Measurements from ENCODE around the gene SORCS2. TPM values are rescaled to one million over a fixed set of nuclear protein-coding genes. Genes with fewer than 3 reads are reported as not detected.

The SORCS2 gene
- total and polyA plus RNA-seq, 2 of the 4 experiments (the other 2 are of a cell fraction): 0.36 to 0.62 TPM

DNA sequence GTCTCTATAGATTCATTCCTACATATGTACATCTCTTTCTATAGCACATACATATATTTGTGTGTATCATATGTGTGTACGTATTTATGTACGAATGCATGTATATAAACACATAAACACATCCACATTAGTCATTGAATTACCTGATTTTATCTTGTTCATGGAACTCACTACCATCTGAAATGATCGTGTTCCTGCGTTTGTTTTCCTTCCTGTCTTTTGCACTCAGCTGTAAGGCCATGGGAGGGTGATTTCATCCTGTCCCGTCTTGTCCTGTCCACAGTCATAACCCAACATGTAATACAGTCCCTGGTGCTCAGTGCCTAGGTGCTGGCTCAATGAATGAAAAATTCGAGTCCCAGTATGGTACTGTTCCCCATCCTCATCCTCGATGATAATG, 434.2 kb downstream of the SORCS2 start:
- no TSS peak for BruUV-seq (replicated peaks)
- peaks cover 6% of the 10 kb centered on the region for H4K20me1 ChIP-seq (ENCODE audit: insufficient read depth, low read length)
- H3K14ac ChIP-seq (replicated peaks; ENCODE audit: low read depth, low read length): no peak overlapping the region
- no peak for ATAC-seq (ENCODE audit: low read depth)
- no peak overlapping the region for H3K18ac ChIP-seq (ENCODE audit: low read depth, low read length)
- H4K8ac ChIP-seq (ENCODE audit: low read depth in 2 of 2, low read length in 2 of 2): no peak overlapping the region
- H3K27me3 ChIP-seq (ENCODE audit: control insufficient read depth, insufficient read depth, low read length): peaks cover 21% of the 10 kb centered on the region
- no peak overlapping the region for H2BK5ac ChIP-seq (ENCODE audit: low read depth, low read length, poor library complexity, severe bottlenecking)
- H2BK120ac ChIP-seq (ENCODE audit: low read depth, low read length): no peak overlapping the region
- no peak overlapping the region for H4K91ac ChIP-seq (ENCODE audit: insufficient read depth, low read depth, low read length)
- no peak overlapping the region for H3K4ac ChIP-seq (ENCODE audit: low read depth, low read length)
- H4K5ac ChIP-seq (ENCODE audit: low read depth, low read length): no peak overlapping the region
- CTCF ChIA-PET: no interaction called here
- dilution Hi-C loops (cut with HindIII; ENCODE audit: low sequenced_read_pairs, unreplicated experiment): no loop called here
- H3K79me1 ChIP-seq (ENCODE audit: low read depth in 1 of 2, low read length in 2 of 2): no peaks in the 10 kb centered on the region
- no peak overlapping the region for H2BK20ac ChIP-seq (ENCODE audit: low read depth, low read length)
- in situ Hi-C loops (cut with MboI; ENCODE audit: low sequenced_read_pairs): no loop called here
- no CpG with 5 or more reads among the region's 7 CpGs for WGBS, 2 experiments (ENCODE audit: extremely low coverage in 2 of 2, insufficient read length in 1 of 2)
- H2BK15ac ChIP-seq (ENCODE audit: low read depth, low read length): no peak overlapping the region
- no peaks in the 10 kb centered on the region for H3K36me3 ChIP-seq (ENCODE audit: control insufficient read depth, insufficient read depth, low read length)
- intact Hi-C loops (cut with micrococcal nuclease): no loop called here
- TF ChIP-seq, protein P1, sequence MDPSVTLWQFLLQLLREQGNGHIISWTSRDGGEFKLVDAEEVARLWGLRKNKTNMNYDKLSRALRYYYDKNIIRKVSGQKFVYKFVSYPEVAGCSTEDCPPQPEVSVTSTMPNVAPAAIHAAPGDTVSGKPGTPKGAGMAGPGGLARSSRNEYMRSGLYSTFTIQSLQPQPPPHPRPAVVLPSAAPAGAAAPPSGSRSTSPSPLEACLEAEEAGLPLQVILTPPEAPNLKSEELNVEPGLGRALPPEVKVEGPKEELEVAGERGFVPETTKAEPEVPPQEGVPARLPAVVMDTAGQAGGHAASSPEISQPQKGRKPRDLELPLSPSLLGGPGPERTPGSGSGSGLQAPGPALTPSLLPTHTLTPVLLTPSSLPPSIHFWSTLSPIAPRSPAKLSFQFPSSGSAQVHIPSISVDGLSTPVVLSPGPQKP (IDR thresholded peaks at IDR 0.05; ENCODE audit: borderline replicate concordance, low read depth, low read length): no peak
- TF ChIP-seq, protein P2, sequence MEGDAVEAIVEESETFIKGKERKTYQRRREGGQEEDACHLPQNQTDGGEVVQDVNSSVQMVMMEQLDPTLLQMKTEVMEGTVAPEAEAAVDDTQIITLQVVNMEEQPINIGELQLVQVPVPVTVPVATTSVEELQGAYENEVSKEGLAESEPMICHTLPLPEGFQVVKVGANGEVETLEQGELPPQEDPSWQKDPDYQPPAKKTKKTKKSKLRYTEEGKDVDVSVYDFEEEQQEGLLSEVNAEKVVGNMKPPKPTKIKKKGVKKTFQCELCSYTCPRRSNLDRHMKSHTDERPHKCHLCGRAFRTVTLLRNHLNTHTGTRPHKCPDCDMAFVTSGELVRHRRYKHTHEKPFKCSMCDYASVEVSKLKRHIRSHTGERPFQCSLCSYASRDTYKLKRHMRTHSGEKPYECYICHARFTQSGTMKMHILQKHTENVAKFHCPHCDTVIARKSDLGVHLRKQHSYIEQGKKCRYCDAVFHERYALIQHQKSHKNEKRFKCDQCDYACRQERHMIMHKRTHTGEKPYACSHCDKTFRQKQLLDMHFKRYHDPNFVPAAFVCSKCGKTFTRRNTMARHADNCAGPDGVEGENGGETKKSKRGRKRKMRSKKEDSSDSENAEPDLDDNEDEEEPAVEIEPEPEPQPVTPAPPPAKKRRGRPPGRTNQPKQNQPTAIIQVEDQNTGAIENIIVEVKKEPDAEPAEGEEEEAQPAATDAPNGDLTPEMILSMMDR (conservative IDR thresholded peaks at IDR 0.05; ENCODE audit: low read depth, low read length): no peak
- TF ChIP-seq, protein P3, sequence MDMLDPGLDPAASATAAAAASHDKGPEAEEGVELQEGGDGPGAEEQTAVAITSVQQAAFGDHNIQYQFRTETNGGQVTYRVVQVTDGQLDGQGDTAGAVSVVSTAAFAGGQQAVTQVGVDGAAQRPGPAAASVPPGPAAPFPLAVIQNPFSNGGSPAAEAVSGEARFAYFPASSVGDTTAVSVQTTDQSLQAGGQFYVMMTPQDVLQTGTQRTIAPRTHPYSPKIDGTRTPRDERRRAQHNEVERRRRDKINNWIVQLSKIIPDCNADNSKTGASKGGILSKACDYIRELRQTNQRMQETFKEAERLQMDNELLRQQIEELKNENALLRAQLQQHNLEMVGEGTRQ (IDR thresholded peaks at IDR 0.05; ENCODE audit: low read depth, low read length): no peak
- TF ChIP-seq POLR2A (IDR thresholded peaks at IDR 0.05; ENCODE audit: low read depth, low read length) (no peak), CEBPB (IDR thresholded peaks at IDR 0.05; ENCODE audit: low read depth, low read length) (no peak), MAZ (IDR thresholded peaks at IDR 0.05; ENCODE audit: borderline replicate concordance, low read depth, low read length) (no peak), FOS (IDR thresholded peaks at IDR 0.05; ENCODE audit: low read depth, low read length) (no peak), CHD1 (IDR thresholded peaks at IDR 0.05; ENCODE audit: low read depth, low read length) (no peak), RFX5 (IDR thresholded peaks at IDR 0.05; ENCODE audit: low read depth, low read length) (no peak), BHLHE40 (IDR thresholded peaks at IDR 0.05; ENCODE audit: low read depth, low read length) (no peak), NFE2L2 (IDR thresholded peaks at IDR 0.05; ENCODE audit: low read depth, low read length) (no peak), MXI1 (IDR thresholded peaks at IDR 0.05; ENCODE audit: borderline replicate concordance, low read depth, low read length) (no peak), SMC3 (IDR thresholded peaks at IDR 0.05; ENCODE audit: low read depth, low read length) (no peak), MAFK (IDR thresholded peaks at IDR 0.05; ENCODE audit: low read depth, low read length) (no peak)
- no peak for DNase-seq
- no peak overlapping the region for H3K56ac ChIP-seq (ENCODE audit: extremely low read depth, insufficient read depth, low read length)
- H3K4me2 ChIP-seq (ENCODE audit: low read depth, low read length): no peak overlapping the region
- H2AK5ac ChIP-seq (ENCODE audit: low read depth, low read length): no peak overlapping the region
- H3K23ac ChIP-seq (ENCODE audit: low read depth, low read length): no peak overlapping the region
- H2AK9ac ChIP-seq (replicated peaks; ENCODE audit: low read depth, low read length, poor library complexity): no peak overlapping the region
- H2AFZ ChIP-seq (replicated peaks; ENCODE audit: low read length, poor library complexity): no peak overlapping the region
- POLR2A ChIA-PET (ENCODE audit: unreplicated experiment): no interaction called here
- H3K9me3 ChIP-seq (ENCODE audit: control insufficient read depth, insufficient read depth, low read length): 0 out of 2 replicates have a peak, but pooled peaks cover 1% of the 10 kb centered on the region
- H3K9ac ChIP-seq (ENCODE audit: low read depth, low read length): no peak overlapping the region
- 0 out of 2 replicates have a peak, but pooled peaks cover 3% of the 10 kb centered on the region for H3K9me1 ChIP-seq (ENCODE audit: insufficient read depth, low read length)
- no peak overlapping the region for H3K4me3 ChIP-seq (ENCODE audit: insufficient read depth, low read depth, low read length)
- H3K27ac ChIP-seq (ENCODE audit: insufficient read depth, low read length): no peak overlapping the region
- peaks cover 6% of the 10 kb centered on the region for H3K4me1 ChIP-seq (ENCODE audit: control insufficient read depth, insufficient read depth, low read length)
